SU-DHL-6 (cell line): ENCODE measurements around the gene SEMA6D.

Experiments
- H2AFZ ChIP-seq: fragments of 200-600 bp; sonication (generic); 2 replicates; pipeline ENCODE4 v1.6.1; 2014; ENCODE audit warnings: low read depth, mild to moderate bottlenecking, moderate library complexity, mixed read lengths, antibody characterized with exemption, low read length; ENCODE audit not compliant: severe bottlenecking
- H3F3A ChIP-seq: fragments of 200-600 bp; shearing (Covaris generic); 2 replicates; pipeline ENCODE4 v1.6.0; 2016; ENCODE audit warnings: antibody characterized with exemption, mild to moderate bottlenecking; ENCODE audit not compliant: insufficient read depth
- H3K27ac ChIP-seq: fragments of 200-600 bp; sonication (generic); 2 replicates; pipeline ENCODE4 v1.5.1; 2016; ENCODE audit warnings: low read depth, mild to moderate bottlenecking, low read length, moderate library complexity, mixed read lengths
- H3K27me3 ChIP-seq: fragments of 200-600 bp; sonication (generic), shearing (Covaris generic); 2 replicates; pipeline ENCODE4 v1.6.0; 2014; ENCODE audit warnings: mild to moderate bottlenecking, low read length
- H3K36me3 ChIP-seq: fragments of 200-600 bp; sonication (generic); 2 replicates; pipeline ENCODE4 v1.6.1; 2014; ENCODE audit warnings: mild to moderate bottlenecking, low read length, mixed read lengths
- H3K4me2 ChIP-seq: fragments of 300-600, 200-600 bp; shearing (Covaris generic), sonication (generic); 2 replicates; pipeline ENCODE4 v1.6.0; 2014; ENCODE audit warnings: low read length, low read depth, mild to moderate bottlenecking; ENCODE audit not compliant: poor library complexity, severe bottlenecking
- H3K4me3 ChIP-seq: fragments of 200-600 bp; sonication (generic); 2 replicates; pipeline ENCODE4 v1.5.1; 2014; ENCODE audit warnings: antibody characterized with exemption, low read length, mild to moderate bottlenecking, mixed read lengths; ENCODE audit not compliant: insufficient read depth, poor library complexity, severe bottlenecking
- H3K79me2 ChIP-seq: fragments of 200-600 bp; sonication (generic); 2 replicates; pipeline ENCODE4 v1.6.1; 2014; ENCODE audit warnings: mild to moderate bottlenecking, low read length, moderate library complexity; ENCODE audit not compliant: insufficient read depth
- H3K9ac ChIP-seq: fragments of 200-600 bp; sonication (generic); 2 replicates; pipeline ENCODE4 v1.7.0; 2014; ENCODE audit warnings: mild to moderate bottlenecking, low read length
- H3K9me2 ChIP-seq: fragments of 200-600 bp; sonication (generic); replicated peaks from 2 replicates; pipeline ENCODE4 v1.6.1; 2014; ENCODE audit warnings: low read length; ENCODE audit not compliant: insufficient read depth
- H3K9me3 ChIP-seq: fragments of 200-600 bp; sonication (generic); 2 replicates; pipeline ENCODE4 v1.6.1; 2014; ENCODE audit warnings: low read length, mixed read lengths; ENCODE audit not compliant: insufficient read depth
- H4K20me1 ChIP-seq: fragments of 200-600 bp; sonication (generic); 2 replicates; pipeline ENCODE4 v1.6.1; 2014; ENCODE audit warnings: low read depth, mild to moderate bottlenecking, antibody characterized with exemption, low read length, moderate library complexity, mixed read lengths
- CTCF ChIP-seq: fragments of 200-600 bp; sonication (generic); IDR thresholded peaks from one replicate; pipeline ENCODE4 v1.5.1; 2017; ENCODE audit warnings: antibody characterized with exemption, mild to moderate bottlenecking, low read length, moderate library complexity; ENCODE audit not compliant: insufficient read depth, poor library complexity, severe bottlenecking
- EZH2phosphoT487 ChIP-seq: fragments of 200-600 bp; sonication (generic), shearing (Covaris generic); conservative IDR thresholded peaks from 2 replicates; pipeline ENCODE4 v1.6.1; 2018; ENCODE audit warnings: mild to moderate bottlenecking, antibody characterized with exemption, low read length, moderate library complexity, mixed read lengths

The SEMA6D gene

GRCh38 chr15:47716516-47716915, 789 bp upstream of the SEMA6D start:
- Histone ChIP-seq H3K4me2 (no peak overlapping the region), H3K9me2 (no peaks in the 10 kb centered on the region), H3K4me3 (no peak overlapping the region), H3K79me2 (no peaks in the 10 kb centered on the region), H3K9me3 (no peaks in the 10 kb centered on the region), H3K27me3 (no peaks in the 10 kb centered on the region), H3K27ac (no peak overlapping the region), H4K20me1 (no peaks in the 10 kb centered on the region), H2AFZ (no peak overlapping the region), H3F3A (no peaks in the 10 kb centered on the region), H3K36me3 (no peaks in the 10 kb centered on the region), H3K9ac (no peak overlapping the region)
- TF ChIP-seq EZH2phosphoT487 (no peak), CTCF (no peak)

- TF ChIP-seq CTCF, result no peak
- TF ChIP-seq EZH2phosphoT487, result no peak
- Histone ChIP-seq H3K9me2 (no peaks in the 10 kb centered on the region), H3K9me3 (no peaks in the 10 kb centered on the region), H3K4me2 (no peak overlapping the region), H3K9ac (no peak overlapping the region), H3K79me2 (no peaks in the 10 kb centered on the region), H3K27ac (no peak overlapping the region), H3K27me3 (no peaks in the 10 kb centered on the region), H3K36me3 (no peaks in the 10 kb centered on the region), H4K20me1 (no peaks in the 10 kb centered on the region), H2AFZ (no peak overlapping the region), H3F3A (no peaks in the 10 kb centered on the region), H3K4me3 (no peak overlapping the region)
These were observed 1.5 kb downstream of the SEMA6D start for GRCh38 chr15:47718497-47719437.

- Histone ChIP-seq H3K27me3 (no peaks in the 10 kb centered on the region), H3K4me2 (no peak overlapping the region), H2AFZ (no peak overlapping the region), H3K79me2 (no peaks in the 10 kb centered on the region), H3F3A (no peaks in the 10 kb centered on the region), H3K4me3 (no peak overlapping the region), H3K9me2 (no peaks in the 10 kb centered on the region), H3K9me3 (no peaks in the 10 kb centered on the region), H3K27ac (no peak overlapping the region), H3K9ac (no peak overlapping the region), H4K20me1 (no peaks in the 10 kb centered on the region), H3K36me3 (no peaks in the 10 kb centered on the region)
- TF ChIP-seq CTCF (no peak), EZH2phosphoT487 (no peak)
These were observed 2.4 kb downstream of the SEMA6D start for GRCh38 chr15:47719730-47720129.
